ENCODE measurements around the gene GPN2. TPM values are rescaled to one million over a fixed set of nuclear protein-coding genes. Genes with fewer than 3 reads are reported as not detected.
A peak's percentile ranks its signal among the peaks of the same experiment; 100 is the strongest.

The GPN2 gene
- 10 to 100 TPM in 10 of 12 donors, 1 to 10 TPM in 1, not detected in 1; 6.9 to 29.4 (median 19.3) TPM for polyA plus RNA-seq (ENCODE audit: insufficient read length in 12 of 12)
- long read RNA-seq, donor 1, full-length matches to known transcripts = 9 of 9 reads
- long read RNA-seq, donor 1, partial matches to known transcripts = 0 of 9 reads
- long read RNA-seq, donor 1, other reads (novel, unspliced or antisense) = 0 of 9 reads
- long read RNA-seq, donor 2, full-length matches to known transcripts = 9 of 9 reads
- long read RNA-seq, donor 2, partial matches to known transcripts = 0 of 9 reads
- long read RNA-seq, donor 2, other reads (novel, unspliced or antisense) = 0 of 9 reads
- long read RNA-seq, donor 3, full-length matches to known transcripts = 3 of 3 reads
- long read RNA-seq, donor 3, partial matches to known transcripts = 0 of 3 reads
- long read RNA-seq, donor 3, other reads (novel, unspliced or antisense) = 0 of 3 reads
- long read RNA-seq, donor 4, full-length matches to known transcripts = 1 of 1 reads
- long read RNA-seq, donor 4, partial matches to known transcripts = 0 of 1 reads
- long read RNA-seq, donor 4, other reads (novel, unspliced or antisense) = 0 of 1 reads
- long read RNA-seq, donor 5, full-length matches to known transcripts = 5 of 5 reads
- long read RNA-seq, donor 5, partial matches to known transcripts = 0 of 5 reads
- long read RNA-seq, donor 5, other reads (novel, unspliced or antisense) = 0 of 5 reads
- long read RNA-seq, donor 6, full-length matches to known transcripts = 6 of 6 reads
- long read RNA-seq, donor 6, partial matches to known transcripts = 0 of 6 reads
- long read RNA-seq, donor 6, other reads (novel, unspliced or antisense) = 0 of 6 reads
- long read RNA-seq, donor 7, full-length matches to known transcripts = 3 of 3 reads
- long read RNA-seq, donor 7, partial matches to known transcripts = 0 of 3 reads
- long read RNA-seq, donor 7, other reads (novel, unspliced or antisense) = 0 of 3 reads
- long read RNA-seq, donor 8, full-length matches to known transcripts = 9 of 15 reads
- long read RNA-seq, donor 8, partial matches to known transcripts = 6 of 15 reads
- long read RNA-seq, donor 8, other reads (novel, unspliced or antisense) = 0 of 15 reads
- long read RNA-seq, donor 9, full-length matches to known transcripts = 5 of 5 reads
- long read RNA-seq, donor 9, partial matches to known transcripts = 0 of 5 reads
- long read RNA-seq, donor 9, other reads (novel, unspliced or antisense) = 0 of 5 reads
- long read RNA-seq, donor 10, full-length matches to known transcripts = 10 of 10 reads
- long read RNA-seq, donor 10, partial matches to known transcripts = 0 of 10 reads
- long read RNA-seq, donor 10, other reads (novel, unspliced or antisense) = 0 of 10 reads
- long read RNA-seq, donor 11, full-length matches to known transcripts = 4 of 4 reads
- long read RNA-seq, donor 11, partial matches to known transcripts = 0 of 4 reads
- long read RNA-seq, donor 11, other reads (novel, unspliced or antisense) = 0 of 4 reads

DNA sequence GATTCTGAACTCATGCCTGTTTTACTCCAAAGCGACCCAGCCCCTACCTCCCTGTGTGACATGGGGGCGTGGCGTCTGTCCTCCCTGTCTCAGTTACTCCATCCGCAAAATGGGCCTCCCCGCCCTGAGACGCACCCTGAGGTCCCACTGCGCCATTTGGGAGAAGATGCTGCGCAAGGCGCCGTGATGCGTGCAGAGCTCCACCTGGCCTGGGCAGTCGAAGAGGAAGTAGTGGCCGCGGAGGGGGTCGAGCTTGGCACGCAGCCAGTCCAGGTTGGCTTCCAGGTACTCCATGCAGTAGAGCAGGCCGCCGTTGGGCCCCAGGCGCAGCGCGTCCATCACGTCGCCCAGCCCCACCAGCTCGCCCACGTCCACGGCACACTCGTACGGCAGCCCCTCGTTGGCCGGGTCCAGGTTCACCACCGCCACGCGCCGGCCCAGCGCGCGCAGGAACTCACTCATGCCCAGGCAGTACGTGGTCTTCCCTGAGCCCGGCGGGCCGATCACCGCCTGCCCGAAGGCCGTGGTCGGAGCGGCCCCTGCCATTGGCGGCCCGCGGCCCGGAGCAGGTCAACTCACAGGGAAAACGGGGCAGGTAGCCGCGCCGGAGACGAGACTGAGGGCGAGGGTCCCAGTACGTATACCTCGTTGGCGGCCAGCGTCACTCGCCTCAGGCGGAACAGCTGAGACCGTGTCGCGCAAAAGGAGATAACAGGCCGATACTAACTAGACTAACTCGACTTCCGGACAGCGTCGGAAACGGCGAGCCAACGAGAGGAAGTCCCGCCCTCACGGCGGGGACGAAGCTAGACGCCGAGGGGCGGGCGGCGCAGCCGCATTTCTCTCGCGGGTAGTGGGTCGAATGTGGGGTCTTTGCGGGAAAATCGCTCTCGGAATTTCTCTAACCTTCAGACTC is at the start of gene GPN2:
TSS of gene GPN2 (minus strand) at position 733 of the 916 bp plus-strand sequence. CDS start at position 546, 187 bp downstream.
- peak; percentile 88 for DNase-seq

DNA sequence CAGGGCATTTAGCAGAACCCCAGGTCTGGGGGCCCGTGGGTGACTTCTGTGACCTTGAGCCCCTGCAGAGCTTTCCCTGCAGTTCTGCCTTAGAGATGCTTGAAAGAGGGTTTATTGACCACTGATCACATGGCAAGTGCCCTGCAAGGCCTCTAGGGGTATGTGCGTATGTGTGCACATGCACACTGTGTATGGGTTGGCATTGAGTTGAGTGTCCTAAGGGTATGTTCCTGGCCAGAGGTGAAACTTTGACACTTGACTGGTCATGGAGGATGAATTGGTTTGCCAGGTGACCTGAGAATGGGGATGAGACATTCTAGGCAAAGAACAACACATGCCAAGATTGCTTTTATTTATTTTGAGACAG is 48.6 kb upstream of the GPN2 start:
- DNase-seq = no peak

DNA sequence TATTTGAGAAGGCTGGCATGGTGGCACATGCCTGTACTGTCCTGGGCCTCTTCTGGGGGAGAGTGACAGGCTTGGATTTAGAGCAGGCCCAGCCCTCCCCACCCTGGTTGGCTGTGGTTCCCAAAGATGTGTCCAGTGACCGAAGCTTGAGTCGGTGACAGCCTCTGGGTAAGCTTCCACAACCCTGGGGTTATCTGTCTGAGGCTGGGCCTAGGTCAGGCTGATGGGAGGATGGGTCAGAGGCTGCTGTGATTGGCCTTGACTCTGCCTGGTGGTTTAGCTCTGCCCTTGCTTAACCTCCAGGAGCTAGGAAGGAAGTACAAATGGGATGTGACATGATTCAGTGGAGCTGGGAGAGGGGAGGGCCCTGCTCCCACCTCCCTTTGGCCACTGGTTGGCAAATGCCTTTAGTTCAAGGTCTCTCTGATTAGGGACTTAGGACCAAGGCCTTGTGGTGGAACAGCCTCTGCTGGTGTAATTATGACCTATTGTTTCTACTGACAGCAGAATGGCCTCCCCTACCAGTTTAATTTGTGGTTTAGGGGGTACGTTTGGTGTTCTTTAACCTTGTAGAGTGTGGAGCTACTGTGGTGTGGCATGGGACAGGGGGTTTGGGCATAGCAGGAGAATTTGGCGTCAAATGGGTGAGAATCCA is 48.0 kb upstream of the GPN2 start:
- no peak for DNase-seq

DNA sequence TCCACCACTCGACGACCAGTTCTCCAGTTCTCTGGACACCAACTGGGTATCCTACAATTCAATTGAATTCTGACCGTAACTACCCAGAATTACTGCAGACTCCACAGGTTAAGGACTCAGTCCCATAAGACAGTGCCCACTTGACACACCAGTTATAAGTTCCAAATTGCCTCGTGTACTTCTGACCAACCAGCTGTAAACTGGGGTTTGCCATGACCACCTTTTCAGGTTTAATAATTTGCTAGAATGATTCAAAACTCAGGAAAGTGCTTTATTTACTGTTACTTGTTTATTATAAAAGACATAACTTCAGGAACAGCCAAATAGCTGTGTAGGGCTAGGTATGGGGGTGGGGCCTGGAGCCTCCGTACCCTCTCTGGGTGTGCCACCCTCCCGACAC is 46.7 kb upstream of the GPN2 start:
- DNase-seq = no peak

DNA sequence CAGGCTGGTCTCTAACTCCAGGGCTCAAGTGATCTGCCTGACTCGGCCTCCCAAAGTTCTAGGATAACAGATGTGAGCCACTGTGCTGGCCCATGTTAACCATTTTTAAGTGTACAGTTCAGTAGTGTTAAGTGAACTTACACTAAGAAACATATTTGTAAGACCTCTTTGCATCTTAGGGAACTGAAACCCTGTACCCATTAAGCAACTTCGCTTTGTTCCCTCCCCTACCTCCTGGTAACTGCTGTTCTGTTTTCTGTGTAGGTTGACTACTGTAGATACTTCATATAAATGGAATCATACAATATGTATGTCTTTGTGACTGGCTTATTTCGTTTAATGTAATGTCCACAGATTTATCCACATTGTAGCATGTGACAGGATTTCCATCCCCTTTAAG is 42.4 kb upstream of the GPN2 start:
- DNase-seq = no peak

DNA sequence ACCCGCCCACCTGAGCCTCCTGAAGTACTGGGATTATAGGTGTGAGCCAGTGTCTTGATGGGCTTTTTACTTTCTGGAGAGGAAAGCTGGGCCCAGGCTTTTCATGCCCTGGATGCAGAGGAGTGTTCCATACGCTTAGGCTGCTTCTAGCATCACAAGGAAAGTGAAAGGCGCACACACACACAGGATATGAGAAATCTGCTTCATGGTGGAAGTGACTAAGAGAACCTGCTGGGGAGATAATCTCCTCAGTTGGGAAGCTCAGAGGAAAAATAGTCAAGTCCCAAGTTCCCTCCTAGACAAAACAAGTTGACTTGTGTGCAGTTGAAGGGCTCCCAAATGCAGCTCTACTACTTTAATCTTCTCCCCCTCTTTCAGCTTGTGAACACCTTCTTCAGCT is 33.6 kb upstream of the GPN2 start:
- no peak for DNase-seq

DNA sequence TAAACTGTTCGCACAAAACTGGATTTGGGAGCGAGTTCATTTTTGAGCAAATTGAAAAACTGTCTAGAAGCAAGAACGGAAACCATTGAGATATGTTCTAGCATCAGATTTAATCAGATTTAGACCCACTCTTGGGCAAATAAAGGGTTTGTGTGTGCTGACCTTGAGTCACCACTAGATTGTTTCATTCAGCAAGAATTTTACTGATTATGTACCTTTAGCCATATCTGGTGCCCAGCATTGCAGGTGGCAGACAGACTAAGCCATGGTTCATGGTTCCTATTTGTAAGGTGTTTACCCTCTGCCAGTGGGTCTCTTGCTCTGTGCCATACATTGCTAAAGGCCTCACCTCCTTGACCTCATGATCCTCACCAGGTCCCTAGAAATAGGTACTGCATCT is 32.8 kb upstream of the GPN2 start:
- no peak for DNase-seq

DNA sequence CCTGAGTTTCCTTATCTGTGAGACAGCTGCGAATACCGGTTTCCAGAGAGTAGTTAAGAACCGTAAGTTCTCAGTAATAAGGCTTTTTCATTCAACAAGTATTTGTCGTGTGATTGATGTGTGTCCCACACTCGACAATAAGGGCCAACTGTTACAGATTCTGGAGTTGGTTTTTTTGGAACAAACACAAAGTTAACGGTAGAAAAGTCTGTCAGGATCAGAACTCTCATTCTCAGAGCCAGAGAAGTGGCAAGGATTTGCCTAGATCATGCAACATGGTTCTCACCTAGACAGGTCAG is 32.3 kb upstream of the GPN2 start:
- DNase-seq = no peak

DNA sequence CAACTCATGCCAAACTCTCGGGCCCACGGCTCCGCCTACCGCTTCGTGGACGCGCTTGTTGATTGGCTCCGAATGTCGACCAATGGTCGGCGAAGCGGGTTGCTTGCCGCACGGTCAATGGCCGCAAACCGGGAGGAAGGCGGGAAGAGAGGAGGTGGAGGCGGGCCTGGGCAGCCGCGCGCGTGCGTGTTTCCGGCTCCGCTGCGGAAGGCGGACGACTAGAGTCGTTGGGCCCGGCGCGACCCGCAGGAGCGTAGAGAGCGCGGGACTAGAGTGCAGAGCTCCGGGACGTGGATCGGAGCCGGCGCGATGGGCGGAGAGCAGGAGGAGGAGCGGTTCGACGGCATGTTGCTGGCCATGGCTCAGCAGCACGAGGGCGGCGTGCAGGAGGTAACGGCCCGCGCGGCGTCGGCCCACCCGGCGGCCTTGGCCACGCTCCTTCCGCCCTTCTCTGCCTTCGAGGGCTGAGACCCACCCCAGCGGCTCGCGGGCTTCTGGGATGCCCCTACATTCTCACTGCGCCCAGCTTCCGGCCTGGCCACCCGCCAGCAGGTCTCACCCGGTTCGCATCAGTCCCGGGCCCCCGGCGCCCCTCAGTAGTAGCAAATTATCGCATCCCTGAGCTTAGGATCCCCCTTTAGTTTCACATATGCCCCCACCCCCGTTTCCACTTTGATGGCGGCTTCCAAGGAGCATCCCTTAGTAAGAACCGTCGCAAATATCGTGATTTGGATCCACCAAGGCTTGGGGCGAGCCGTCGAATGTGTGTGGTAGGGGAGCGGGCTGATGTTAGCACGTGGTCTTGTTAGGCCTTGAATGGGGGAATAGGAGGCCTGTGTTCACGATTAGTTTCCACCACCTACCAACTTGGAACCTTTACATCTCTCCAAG is 31.7 kb upstream of the GPN2 start, which contains the start of gene NUDC:
TSS of gene NUDC (plus strand) at position 204 of the 891 bp plus-strand sequence. CDS start at position 310, 106 bp downstream.
- peak; percentile 97 for DNase-seq

DNA sequence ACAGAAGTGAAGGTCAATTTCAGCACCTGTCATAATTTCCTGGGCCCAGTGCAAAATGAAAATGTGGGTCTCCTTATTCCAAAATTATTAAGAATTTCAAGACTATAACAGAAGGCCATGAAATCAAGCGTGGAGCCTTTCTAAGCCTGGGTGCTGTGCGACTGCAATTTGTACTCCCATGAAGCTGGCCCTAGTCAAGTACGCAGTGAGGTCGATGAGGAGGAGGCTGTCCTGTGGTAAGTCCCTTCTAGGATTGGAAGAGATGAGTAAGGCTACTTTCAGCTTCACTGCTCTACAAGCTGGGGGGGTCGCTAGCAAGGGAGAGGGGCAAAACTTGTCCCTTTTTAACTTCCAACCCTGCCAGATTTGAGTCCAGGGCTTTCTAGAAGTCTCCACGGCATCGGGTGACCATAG is 31.1 kb upstream of the GPN2 start:
- no peak for DNase-seq

DNA sequence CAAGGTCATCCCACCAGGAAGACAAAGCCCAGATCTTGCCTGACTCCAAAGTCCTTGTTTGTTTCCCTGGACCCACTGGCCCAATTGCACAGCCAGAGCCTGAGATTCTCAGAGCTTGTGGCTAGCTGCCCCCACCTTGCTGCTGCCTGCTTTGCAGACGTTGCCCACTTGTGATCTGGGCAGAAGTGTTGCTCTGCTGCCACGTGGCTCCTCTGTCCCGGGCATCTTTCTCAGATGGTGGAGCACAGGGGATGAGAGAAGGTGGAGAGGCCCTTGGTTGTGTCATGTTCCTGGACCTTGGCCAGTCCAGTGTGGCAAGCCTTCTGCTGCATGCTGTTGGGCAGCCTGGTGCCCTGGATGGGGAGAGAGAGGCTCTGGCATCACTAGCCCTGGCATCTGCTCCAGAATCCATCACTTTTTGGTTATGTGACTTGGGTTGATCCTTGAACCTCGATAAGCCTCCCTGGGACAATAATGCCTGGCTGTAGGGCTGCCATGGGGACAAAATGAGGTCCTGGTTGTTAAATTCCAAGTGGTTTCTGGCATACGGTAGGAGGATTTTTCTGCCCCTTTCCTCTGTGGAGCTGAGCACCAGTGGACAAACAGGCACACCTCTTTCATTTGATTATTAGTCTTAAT is 25.2 kb upstream of the GPN2 start:
- no peak for DNase-seq

DNA sequence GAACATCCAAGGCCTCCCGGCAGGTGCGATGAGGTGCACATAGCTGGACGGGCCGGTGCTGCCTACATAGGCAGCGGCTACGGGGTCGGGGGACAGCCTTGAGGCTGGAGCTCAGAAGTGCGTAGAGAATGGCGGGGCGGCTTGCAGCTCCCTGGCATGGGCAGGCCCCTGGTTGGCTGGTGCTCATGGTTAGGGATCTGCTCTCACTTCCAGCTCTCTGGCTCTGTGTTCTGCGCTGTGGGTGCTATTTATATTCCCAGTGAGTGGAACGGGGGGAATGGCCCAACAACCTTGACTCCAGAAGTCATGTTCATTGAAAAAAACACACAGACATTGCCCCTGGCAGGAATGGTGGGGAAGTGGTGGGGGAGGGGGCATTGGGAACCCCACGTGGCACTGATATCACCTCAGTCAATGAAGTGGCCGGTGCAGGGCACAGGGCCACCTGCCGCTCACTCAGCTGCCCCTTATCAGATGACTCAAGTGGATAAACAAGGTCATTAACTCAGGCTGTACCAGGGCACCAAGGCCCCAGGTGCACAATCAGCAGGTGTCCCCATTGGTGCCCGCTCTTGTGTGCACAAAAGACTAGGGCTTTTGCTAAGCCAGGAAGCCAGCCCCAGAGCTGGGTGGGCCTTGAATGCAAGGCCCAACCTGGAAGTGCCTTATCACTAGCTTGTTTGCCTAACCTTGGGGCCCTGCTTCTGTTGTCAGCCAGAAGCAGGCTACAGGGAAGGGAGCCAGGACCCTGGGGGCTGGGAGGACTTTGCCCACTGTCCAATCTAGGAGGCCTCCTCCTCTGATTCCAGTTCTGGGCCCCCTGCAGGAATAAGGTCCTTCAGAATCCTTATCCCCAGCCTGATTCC is 23.9 kb upstream of the GPN2 start, which contains the start of gene NR0B2:
TSS of gene NR0B2 (minus strand) at position 222 of the 866 bp plus-strand sequence. CDS start at position 187, 35 bp downstream.
- no peak for DNase-seq

DNA sequence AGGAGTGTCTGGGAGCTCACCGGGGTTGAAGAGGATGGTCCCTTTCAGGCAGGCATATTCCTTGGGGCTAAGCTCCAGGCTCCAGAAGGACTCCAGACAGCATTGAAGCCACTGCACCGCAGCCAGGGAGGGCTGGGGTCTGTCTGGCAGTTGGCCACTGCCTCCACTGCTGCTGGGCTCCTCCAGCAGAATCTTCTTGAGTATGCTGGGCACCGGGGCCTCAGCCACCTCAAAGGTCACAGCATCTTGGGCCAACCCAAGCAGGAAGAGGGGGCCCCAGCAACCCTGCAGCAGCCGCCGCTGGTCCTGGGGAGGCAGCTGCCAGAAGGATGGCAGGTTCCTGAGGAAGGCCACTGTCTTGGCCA is 23.3 kb upstream of the GPN2 start:
- DNase-seq = no peak

DNA sequence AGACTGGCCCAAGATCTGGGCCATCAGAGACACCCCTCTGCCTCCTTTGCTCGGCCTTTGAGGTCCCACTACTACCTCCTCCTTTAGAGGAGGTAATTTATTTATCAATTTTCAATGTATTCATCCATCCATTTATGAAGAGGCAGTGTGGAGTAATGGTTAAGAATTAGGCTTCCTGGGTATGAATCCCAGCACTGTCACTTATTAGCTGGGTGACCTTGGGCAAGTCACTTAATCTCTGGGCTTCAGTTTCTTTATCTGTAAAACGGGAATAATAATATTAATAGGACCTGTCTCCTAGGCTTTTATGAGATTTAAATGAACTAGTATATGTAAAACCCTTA is 22.0 kb upstream of the GPN2 start:
- no peak for DNase-seq

DNA sequence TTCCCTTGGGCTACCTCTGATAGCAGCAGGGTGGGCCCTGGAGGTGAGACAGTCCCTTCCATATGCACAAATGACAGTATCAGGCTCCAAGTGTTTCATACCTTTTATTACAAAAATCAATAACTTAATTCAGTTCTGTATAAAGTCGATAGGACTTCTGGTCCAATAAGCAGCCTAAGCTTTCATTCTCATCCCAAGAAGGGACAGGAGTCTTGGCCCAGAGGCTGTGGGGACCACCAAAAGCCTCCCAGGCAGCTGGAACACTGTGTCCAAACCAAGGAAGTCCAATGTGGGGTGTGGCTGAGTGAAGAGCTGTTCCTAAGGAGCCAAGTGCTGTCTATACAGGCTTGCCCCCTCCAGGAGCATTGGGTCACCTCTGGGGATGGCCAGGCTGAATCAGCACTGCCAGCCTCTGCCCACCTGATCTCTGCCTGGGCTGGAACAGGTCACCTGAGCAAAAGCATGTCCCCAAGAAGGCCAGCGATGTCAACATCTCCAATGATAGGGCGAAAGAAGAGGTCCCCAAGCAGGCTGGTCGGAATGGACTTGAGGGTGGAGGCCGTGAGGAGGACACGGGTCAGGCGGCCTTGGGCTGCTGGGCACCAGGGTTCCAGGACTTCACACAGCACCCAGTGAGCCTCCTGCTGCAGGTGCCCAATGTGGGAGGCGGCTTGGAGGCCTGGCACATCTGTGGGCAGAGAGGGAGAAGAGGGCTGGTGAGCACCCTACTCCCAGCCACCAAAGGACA is 21.5 kb upstream of the GPN2 start:
- no peak for DNase-seq

DNA sequence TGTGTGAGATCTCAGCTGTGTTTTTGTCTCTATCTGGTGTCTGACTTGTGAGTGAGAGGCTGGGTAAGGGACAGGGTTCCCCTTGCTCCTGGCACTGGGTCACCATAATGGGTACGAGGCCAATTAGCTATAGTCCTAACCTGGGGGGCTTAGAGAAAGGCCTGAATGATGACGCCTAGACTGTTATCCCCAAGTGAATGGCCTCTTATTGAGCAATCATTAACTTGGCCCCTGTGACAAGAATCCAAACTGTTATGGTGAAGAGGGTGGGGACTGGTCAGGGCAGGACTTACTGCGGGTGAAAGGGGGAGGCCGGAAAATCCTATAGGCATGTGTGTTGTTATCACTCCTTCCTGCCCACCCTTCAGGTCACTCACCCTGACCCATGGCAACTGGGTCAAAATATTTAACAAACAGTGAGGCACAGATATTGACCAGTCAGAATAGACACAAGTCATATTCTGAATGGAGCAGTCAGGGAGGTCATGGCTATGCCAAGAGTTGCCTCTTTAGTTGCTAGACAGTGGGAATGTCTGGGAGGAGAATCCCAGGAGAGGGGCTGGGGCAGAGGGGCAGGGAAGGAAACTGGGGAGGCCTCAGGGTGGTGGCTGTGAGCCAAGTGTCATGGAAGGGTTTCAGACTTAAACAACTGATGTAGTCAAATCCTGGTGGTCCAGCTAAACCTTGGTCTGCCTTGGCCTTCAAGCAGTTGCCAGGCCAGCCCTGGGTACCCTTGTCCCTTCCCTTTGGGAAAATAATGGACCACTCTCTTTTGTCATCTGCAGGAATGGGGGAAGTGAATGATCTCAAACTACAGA is 20.5 kb upstream of the GPN2 start:
- DNase-seq = no peak
